ENCODE measurements around the gene PPP1R14C. TPM values are rescaled to one million over a fixed set of nuclear protein-coding genes. Genes with fewer than 3 reads are reported as not detected.

The PPP1R14C gene
- total and polyA plus RNA-seq, 10 of the 15 experiments (the other 5 are each of a cell fraction or from before 2014, with no cell fraction given): 0.07 to 1.6 (median 0.13) TPM; not detected in 4

DNA sequence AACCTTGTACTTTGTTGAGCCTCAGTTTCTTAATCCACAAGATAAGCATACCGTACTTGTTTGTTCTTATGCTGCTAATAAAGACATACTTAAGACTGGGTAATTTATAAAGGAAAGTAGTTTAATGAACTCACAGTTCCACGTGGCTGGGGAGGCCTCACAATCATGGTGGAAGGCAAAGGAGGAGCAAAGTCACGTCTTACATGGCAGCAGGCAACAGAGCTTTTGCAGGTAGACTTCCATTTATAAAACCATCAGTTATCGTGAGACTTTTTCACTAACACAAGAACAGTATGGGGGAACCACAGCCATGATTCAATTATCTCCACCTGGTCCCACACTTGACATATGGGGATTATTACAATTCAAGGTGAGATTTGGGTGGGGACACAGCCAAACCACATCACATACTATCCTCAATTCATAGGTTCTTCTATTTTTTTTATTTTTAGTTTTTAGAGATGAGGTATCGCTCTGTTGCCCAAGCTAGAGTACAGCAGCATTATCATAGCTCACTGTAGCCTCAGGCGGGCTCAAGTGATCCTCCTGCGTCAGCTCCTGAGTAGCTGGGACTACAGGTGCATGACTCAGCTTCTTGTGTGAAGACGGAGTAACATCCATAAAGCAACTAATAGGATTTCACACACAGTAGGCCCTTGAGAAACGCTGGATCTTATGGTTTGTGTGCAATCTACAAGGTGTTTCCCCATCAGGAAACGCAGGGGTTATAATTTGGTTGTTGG lies 149.3 kb downstream of the PPP1R14C start:
- intact Hi-C loops (cut with micrococcal nuclease; ENCODE audit: unreplicated experiment) (no loop called here), in situ Hi-C loops (cut with MboI) (no loop called here)
- H3K9me3 ChIP-seq (replicated peaks; ENCODE audit: control insufficient read depth, insufficient read depth, low read length): peaks cover 3% of the 10 kb centered on the region; the same call in 2 of the 3 replicates
- no peak overlapping the region for H3K4me2 ChIP-seq (ENCODE audit: control insufficient read depth, insufficient read depth)
- no peaks in the 10 kb centered on the region for H3K36me3 ChIP-seq (ENCODE audit: control insufficient read depth in 2 of 2, insufficient read depth in 2 of 2, low read length in 1 of 2)
- no peak overlapping the region for H3K27ac ChIP-seq (ENCODE audit: control insufficient read depth, insufficient read depth)
- ChIA-PET SMC1A (ENCODE audit: uncharacterized antibody, unreplicated experiment) (no interaction called here), POLR2A (no interaction called here), CTCF (no interaction called here), RAD21 (ENCODE audit: unreplicated experiment) (no interaction called here)
- H3K4me3 ChIP-seq: no peak overlapping the region
- H3K9ac ChIP-seq (ENCODE audit: control insufficient read depth, insufficient read depth, low read length): no peak overlapping the region
- no peak for ATAC-seq
- no peak for FAIRE-seq
- 18% methylated on average over 9 of the region's 10 CpGs for WGBS (ENCODE audit: insufficient coverage, insufficient replicate concordance, low lambda C conversion rate, missing lambda C conversion rate)
- no peaks in the 10 kb centered on the region for H3K79me2 ChIP-seq (ENCODE audit: control insufficient read depth, insufficient read depth, low read length)
- H3K27me3 ChIP-seq (replicated peaks in 1 of 2; ENCODE audit: control insufficient read depth in 2 of 2, insufficient read depth in 2 of 2, low read length in 1 of 2): 0 out of 4 replicates have a peak, but pooled peaks cover 0 to 1% of the 10 kb centered on the region in 2 experiments
- H2AFZ ChIP-seq (ENCODE audit: control insufficient read depth, low read depth, low read length): no peak overlapping the region
- H3K4me1 ChIP-seq (ENCODE audit: control insufficient read depth, insufficient read depth, low read length): no peaks in the 10 kb centered on the region
- no peak for DNase-seq (ENCODE audit: low read depth, low spot score)
- no peaks in the 10 kb centered on the region for H4K20me1 ChIP-seq (ENCODE audit: control insufficient read depth, insufficient read depth)
- BruUV-seq (replicated peaks): no TSS peak
- TF ChIP-seq CREM (IDR thresholded peaks at IDR 0.05; ENCODE audit: low read depth): no peak
- TF ChIP-seq SUPT20H (IDR thresholded peaks at IDR 0.05; ENCODE audit: borderline replicate concordance, control insufficient read depth, low read depth, low read length): no peak
- TF ChIP-seq NR2F1 (conservative IDR thresholded peaks at IDR 0.05): no peak
- TF ChIP-seq MEF2A (IDR thresholded peaks at IDR 0.05; ENCODE audit: insufficient read depth, low read depth, low read length): no peak
- TF ChIP-seq REST (IDR thresholded peaks at IDR 0.05; ENCODE audit: low read depth, low read length): no peak
- TF ChIP-seq BHLHE40 (IDR thresholded peaks at IDR 0.05; ENCODE audit: borderline replicate concordance in 1 of 2, low read depth in 2 of 2, low read length in 1 of 2): no peak
- no peak for TF ChIP-seq NFYB (IDR thresholded peaks at IDR 0.05; ENCODE audit: insufficient read depth, low read depth, low read length)
- TF ChIP-seq PAX8 (IDR thresholded peaks at IDR 0.05): no peak
- TF ChIP-seq, protein P1, sequence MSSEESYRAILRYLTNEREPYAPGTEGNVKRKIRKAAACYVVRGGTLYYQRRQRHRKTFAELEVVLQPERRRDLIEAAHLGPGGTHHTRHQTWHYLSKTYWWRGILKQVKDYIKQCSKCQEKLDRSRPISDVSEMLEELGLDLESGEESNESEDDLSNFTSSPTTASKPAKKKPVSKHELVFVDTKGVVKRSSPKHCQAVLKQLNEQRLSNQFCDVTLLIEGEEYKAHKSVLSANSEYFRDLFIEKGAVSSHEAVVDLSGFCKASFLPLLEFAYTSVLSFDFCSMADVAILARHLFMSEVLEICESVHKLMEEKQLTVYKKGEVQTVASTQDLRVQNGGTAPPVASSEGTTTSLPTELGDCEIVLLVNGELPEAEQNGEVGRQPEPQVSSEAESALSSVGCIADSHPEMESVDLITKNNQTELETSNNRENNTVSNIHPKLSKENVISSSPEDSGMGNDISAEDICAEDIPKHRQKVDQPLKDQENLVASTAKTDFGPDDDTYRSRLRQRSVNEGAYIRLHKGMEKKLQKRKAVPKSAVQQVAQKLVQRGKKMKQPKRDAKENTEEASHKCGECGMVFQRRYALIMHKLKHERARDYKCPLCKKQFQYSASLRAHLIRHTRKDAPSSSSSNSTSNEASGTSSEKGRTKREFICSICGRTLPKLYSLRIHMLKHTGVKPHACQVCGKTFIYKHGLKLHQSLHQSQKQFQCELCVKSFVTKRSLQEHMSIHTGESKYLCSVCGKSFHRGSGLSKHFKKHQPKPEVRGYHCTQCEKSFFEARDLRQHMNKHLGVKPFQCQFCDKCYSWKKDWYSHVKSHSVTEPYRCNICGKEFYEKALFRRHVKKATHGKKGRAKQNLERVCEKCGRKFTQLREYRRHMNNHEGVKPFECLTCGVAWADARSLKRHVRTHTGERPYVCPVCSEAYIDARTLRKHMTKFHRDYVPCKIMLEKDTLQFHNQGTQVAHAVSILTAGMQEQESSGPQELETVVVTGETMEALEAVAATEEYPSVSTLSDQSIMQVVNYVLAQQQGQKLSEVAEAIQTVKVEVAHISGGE (CRISPR knock-in tag; IDR thresholded peaks at IDR 0.05): no peak
- no peak for TF ChIP-seq NFYA (IDR thresholded peaks at IDR 0.05; ENCODE audit: borderline replicate concordance, low read depth, low read length)
- TF ChIP-seq MYC (IDR thresholded peaks at IDR 0.05; ENCODE audit: insufficient read depth, insufficient read length, insufficient replicate concordance, low read length, severe bottlenecking): no peak
- no peak for TF ChIP-seq IRF4 (IDR thresholded peaks at IDR 0.05; ENCODE audit: low read depth, low read length)
- TF ChIP-seq BMI1 (IDR thresholded peaks at IDR 0.05; ENCODE audit: borderline replicate concordance): no peak
- TF ChIP-seq, protein P2, sequence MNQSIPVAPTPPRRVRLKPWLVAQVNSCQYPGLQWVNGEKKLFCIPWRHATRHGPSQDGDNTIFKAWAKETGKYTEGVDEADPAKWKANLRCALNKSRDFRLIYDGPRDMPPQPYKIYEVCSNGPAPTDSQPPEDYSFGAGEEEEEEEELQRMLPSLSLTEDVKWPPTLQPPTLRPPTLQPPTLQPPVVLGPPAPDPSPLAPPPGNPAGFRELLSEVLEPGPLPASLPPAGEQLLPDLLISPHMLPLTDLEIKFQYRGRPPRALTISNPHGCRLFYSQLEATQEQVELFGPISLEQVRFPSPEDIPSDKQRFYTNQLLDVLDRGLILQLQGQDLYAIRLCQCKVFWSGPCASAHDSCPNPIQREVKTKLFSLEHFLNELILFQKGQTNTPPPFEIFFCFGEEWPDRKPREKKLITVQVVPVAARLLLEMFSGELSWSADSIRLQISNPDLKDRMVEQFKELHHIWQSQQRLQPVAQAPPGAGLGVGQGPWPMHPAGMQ (IDR thresholded peaks at IDR 0.05; ENCODE audit: borderline replicate concordance): no peak

Measured in GM12878 (cell line).